ENCODE data around the gene EPGN. TPM values are rescaled to one million over a fixed set of nuclear protein-coding genes. Genes with fewer than 3 reads are reported as not detected.

EPGN gene
- total RNA-seq, 1 donor from 2014 or later: 0.54 TPM

DNA sequence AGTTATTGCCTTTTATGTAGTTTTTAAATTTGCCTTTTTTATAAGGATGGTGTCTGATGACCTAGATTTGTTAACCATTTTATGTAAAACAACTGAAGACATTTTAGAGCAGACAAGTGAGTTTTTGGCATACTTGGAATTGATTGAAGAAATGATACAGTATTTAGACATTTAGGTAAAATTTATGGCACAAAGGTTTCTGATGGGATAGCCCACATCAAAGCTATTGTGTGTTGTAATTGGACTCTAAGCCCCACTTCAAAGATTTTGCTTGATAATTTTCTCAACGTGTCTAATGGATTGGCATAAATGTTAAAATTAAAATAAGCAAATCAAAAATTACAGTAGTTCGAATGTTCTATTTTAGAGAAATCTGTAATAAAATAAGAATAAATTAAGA is 17.6 kb downstream of the EPGN start:
- no peaks in the 10 kb centered on the region for H4K20me1 ChIP-seq (ENCODE audit: insufficient read depth, low read length)
- H3K4me3 Mint-ChIP-seq (ENCODE audit: unreplicated experiment): no peak overlapping the region
- H3K36me3 Mint-ChIP-seq (ENCODE audit: low read depth, unreplicated experiment): no peaks in the 10 kb centered on the region
- FAIRE-seq: no peak
- H3K27ac ChIP-seq (ENCODE audit: low read depth, low read length): no peak overlapping the region
- H3K4me1 Mint-ChIP-seq (ENCODE audit: low read depth, unreplicated experiment): peaks cover under 1% of the 10 kb centered on the region
- no peak for DNase-seq (ENCODE audit: low read depth)
- H3K27me3 Mint-ChIP-seq (ENCODE audit: low read depth, unreplicated experiment): peaks cover 6% of the 10 kb centered on the region
- H3K4me1 ChIP-seq (ENCODE audit: insufficient read depth, low read length): peaks cover under 1% of the 10 kb centered on the region
- H3K27me3 ChIP-seq (ENCODE audit: insufficient read depth, low read length): no peaks in the 10 kb centered on the region
- H2AFZ ChIP-seq (ENCODE audit: low read depth, low read length): no peak overlapping the region
- no peak overlapping the region for H3K4me2 ChIP-seq (ENCODE audit: low read length)
- H3K9me3 ChIP-seq (ENCODE audit: insufficient read depth, low read depth, low read length): no peaks in the 10 kb centered on the region
- H3K36me3 ChIP-seq (ENCODE audit: insufficient read depth, low read length): no peaks in the 10 kb centered on the region
- no peaks in the 10 kb centered on the region for H3K9me3 Mint-ChIP-seq (ENCODE audit: unreplicated experiment)
- H3K9ac ChIP-seq (ENCODE audit: low read length): no peak overlapping the region
- TF ChIP-seq EZH2 (IDR thresholded peaks at IDR 0.05; ENCODE audit: insufficient read depth, low read length): no peak
- TF ChIP-seq, protein P1, sequence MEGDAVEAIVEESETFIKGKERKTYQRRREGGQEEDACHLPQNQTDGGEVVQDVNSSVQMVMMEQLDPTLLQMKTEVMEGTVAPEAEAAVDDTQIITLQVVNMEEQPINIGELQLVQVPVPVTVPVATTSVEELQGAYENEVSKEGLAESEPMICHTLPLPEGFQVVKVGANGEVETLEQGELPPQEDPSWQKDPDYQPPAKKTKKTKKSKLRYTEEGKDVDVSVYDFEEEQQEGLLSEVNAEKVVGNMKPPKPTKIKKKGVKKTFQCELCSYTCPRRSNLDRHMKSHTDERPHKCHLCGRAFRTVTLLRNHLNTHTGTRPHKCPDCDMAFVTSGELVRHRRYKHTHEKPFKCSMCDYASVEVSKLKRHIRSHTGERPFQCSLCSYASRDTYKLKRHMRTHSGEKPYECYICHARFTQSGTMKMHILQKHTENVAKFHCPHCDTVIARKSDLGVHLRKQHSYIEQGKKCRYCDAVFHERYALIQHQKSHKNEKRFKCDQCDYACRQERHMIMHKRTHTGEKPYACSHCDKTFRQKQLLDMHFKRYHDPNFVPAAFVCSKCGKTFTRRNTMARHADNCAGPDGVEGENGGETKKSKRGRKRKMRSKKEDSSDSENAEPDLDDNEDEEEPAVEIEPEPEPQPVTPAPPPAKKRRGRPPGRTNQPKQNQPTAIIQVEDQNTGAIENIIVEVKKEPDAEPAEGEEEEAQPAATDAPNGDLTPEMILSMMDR (IDR thresholded peaks at IDR 0.05; ENCODE audit: insufficient read depth, low read depth, low read length): no peak
- H3K27ac Mint-ChIP-seq (ENCODE audit: unreplicated experiment): no peak overlapping the region
- H3K79me2 ChIP-seq (ENCODE audit: insufficient read depth, low read length): no peaks in the 10 kb centered on the region
- H3K4me3 ChIP-seq (ENCODE audit: insufficient read depth, low read depth, low read length): no peak overlapping the region

DNA sequence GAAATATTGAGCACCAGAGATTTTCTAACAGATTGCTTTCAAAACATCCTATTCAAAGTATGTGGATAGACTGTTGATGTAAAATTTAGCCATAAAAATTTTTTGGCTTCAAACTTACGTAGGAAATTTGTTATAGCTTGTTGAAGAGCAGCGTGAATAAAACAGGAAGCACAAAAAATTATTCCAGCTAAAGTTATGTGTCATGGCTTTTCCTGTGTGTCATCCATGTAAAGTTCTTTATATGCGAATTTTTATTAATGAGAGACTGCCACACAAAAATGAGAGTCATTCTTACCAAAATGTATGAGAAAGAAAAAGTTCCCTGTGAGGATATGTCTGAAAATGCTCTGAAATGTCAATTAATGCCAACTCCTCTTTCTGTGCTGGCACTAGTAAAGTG is 19.5 kb downstream of the EPGN start:
- Histone ChIP-seq H2AFZ (ENCODE audit: low read depth, low read length) (no peak overlapping the region), H3K4me2 (ENCODE audit: low read length) (peak overlapping the region; percentile 41), H3K27ac (ENCODE audit: low read depth, low read length) (no peak overlapping the region), H3K27me3 (ENCODE audit: insufficient read depth, low read length) (no peaks in the 10 kb centered on the region), H3K9me3 (ENCODE audit: insufficient read depth, low read depth, low read length) (no peaks in the 10 kb centered on the region), H3K4me3 (ENCODE audit: insufficient read depth, low read depth, low read length) (no peak overlapping the region), H4K20me1 (ENCODE audit: insufficient read depth, low read length) (no peaks in the 10 kb centered on the region), H3K9ac (ENCODE audit: low read length) (no peak overlapping the region), H3K4me1 (ENCODE audit: insufficient read depth, low read length) (no peaks in the 10 kb centered on the region), H3K79me2 (ENCODE audit: insufficient read depth, low read length) (no peaks in the 10 kb centered on the region), H3K36me3 (ENCODE audit: insufficient read depth, low read length) (no peaks in the 10 kb centered on the region)
- no peak for FAIRE-seq
- DNase-seq (ENCODE audit: low read depth): peak; percentile 31
- Mint-ChIP-seq H3K27ac (ENCODE audit: unreplicated experiment) (no peak overlapping the region), H3K9me3 (ENCODE audit: unreplicated experiment) (no peaks in the 10 kb centered on the region), H3K27me3 (ENCODE audit: low read depth, unreplicated experiment) (peaks cover 6% of the 10 kb centered on the region), H3K4me3 (ENCODE audit: unreplicated experiment) (no peak overlapping the region), H3K4me1 (ENCODE audit: low read depth, unreplicated experiment) (no peaks in the 10 kb centered on the region), H3K36me3 (ENCODE audit: low read depth, unreplicated experiment) (no peaks in the 10 kb centered on the region)
- TF ChIP-seq EZH2 (IDR thresholded peaks at IDR 0.05; ENCODE audit: insufficient read depth, low read length): no peak
- TF ChIP-seq, protein P1 (IDR thresholded peaks at IDR 0.05; ENCODE audit: insufficient read depth, low read depth, low read length): no peak

DNA sequence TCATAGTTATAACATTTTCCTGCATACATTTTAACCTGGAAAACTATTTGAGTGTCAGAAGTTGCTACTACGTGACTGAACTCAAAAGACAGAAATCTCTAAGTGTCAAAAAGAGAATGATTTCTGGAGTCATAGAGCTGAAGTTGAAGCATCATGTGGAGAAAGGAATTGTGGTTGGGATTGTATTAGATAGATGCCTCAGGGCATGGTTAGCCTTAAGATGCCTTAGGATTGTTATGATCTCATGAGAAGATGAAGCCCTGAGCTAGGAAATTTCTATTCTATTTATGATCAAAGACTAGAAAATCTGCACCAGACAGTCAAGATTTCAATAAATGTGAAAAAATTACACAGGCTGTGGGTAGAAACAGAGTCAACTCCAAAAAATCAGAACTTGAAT is 20.2 kb downstream of the EPGN start:
- H3K36me3 ChIP-seq (ENCODE audit: insufficient read depth, low read length): no peaks in the 10 kb centered on the region
- H3K4me3 ChIP-seq (ENCODE audit: insufficient read depth, low read depth, low read length): no peak overlapping the region
- H3K4me1 ChIP-seq (ENCODE audit: insufficient read depth, low read length): no peaks in the 10 kb centered on the region
- H2AFZ ChIP-seq (ENCODE audit: low read depth, low read length): no peak overlapping the region
- no peak overlapping the region for H3K4me2 ChIP-seq (ENCODE audit: low read length)
- H4K20me1 ChIP-seq (ENCODE audit: insufficient read depth, low read length): no peaks in the 10 kb centered on the region
- TF ChIP-seq EZH2 (IDR thresholded peaks at IDR 0.05; ENCODE audit: insufficient read depth, low read length): no peak
- TF ChIP-seq, protein P1 (IDR thresholded peaks at IDR 0.05; ENCODE audit: insufficient read depth, low read depth, low read length): no peak
- no peaks in the 10 kb centered on the region for H3K27me3 ChIP-seq (ENCODE audit: insufficient read depth, low read length)
- H3K9me3 ChIP-seq (ENCODE audit: insufficient read depth, low read depth, low read length): no peaks in the 10 kb centered on the region
- no peak overlapping the region for H3K9ac ChIP-seq (ENCODE audit: low read length)
- Mint-ChIP-seq H3K27ac (ENCODE audit: unreplicated experiment) (no peak overlapping the region), H3K4me3 (ENCODE audit: unreplicated experiment) (no peak overlapping the region), H3K36me3 (ENCODE audit: low read depth, unreplicated experiment) (no peaks in the 10 kb centered on the region), H3K9me3 (ENCODE audit: unreplicated experiment) (no peaks in the 10 kb centered on the region), H3K4me1 (ENCODE audit: low read depth, unreplicated experiment) (no peaks in the 10 kb centered on the region), H3K27me3 (ENCODE audit: low read depth, unreplicated experiment) (peaks cover 3% of the 10 kb centered on the region)
- DNase-seq (ENCODE audit: low read depth) (no peak), FAIRE-seq (no peak)
- H3K79me2 ChIP-seq (ENCODE audit: insufficient read depth, low read length): no peaks in the 10 kb centered on the region
- H3K27ac ChIP-seq (ENCODE audit: low read depth, low read length): no peak overlapping the region

Data from astrocyte (in vitro differentiated cells and primary cell).